Immature natural killer cell (primary cell): ENCODE measurements around the gene C3orf18. TPM values are rescaled to one million over a fixed set of nuclear protein-coding genes. Genes with fewer than 3 reads are reported as not detected.

ENCODE experiments used
- DNase-seq, 3 donors: peaks; one replicate each; pipeline ENCODE4 v3.0.0; 2022; ENCODE audit warnings: mixed read lengths in 1 of 3
- H3K27ac Mint-ChIP-seq, 6 donors: one replicate each; pipeline ENCODE4 v1.8.0; 2020; ENCODE audit warnings: mixed read lengths in 6 of 6, mild to moderate bottlenecking in 5 of 6, inconsistent platforms in 4 of 6, moderate library complexity in 3 of 6
- H3K27me3 Mint-ChIP-seq, 3 donors: one replicate each; pipeline ENCODE4 v1.8.0; 2020 to 2021; ENCODE audit warnings: low read depth in 3 of 3, mild to moderate bottlenecking in 3 of 3, mixed read lengths in 3 of 3, moderate library complexity in 3 of 3, inconsistent platforms in 1 of 3
- H3K36me3 Mint-ChIP-seq, 3 donors: one replicate each; pipeline ENCODE4 v1.8.0; 2020; ENCODE audit warnings: mixed read lengths in 3 of 3, inconsistent platforms in 2 of 3, mild to moderate bottlenecking in 2 of 3
- H3K4me1 Mint-ChIP-seq, 2 donors: one replicate each; pipeline ENCODE4 v1.8.0; 2020; ENCODE audit warnings: inconsistent platforms in 2 of 2, mild to moderate bottlenecking in 2 of 2, mixed read lengths in 2 of 2, moderate library complexity in 1 of 2
- H3K4me3 Mint-ChIP-seq, 5 donors: one replicate each; pipeline ENCODE4 v1.8.0; 2020; ENCODE audit warnings: mild to moderate bottlenecking in 5 of 5, mixed read lengths in 5 of 5, inconsistent platforms in 3 of 5, moderate library complexity in 3 of 5
- H3K9me3 Mint-ChIP-seq, 6 donors: one replicate each; pipeline ENCODE4 v1.8.0; 2020; ENCODE audit warnings: mild to moderate bottlenecking in 6 of 6, mixed read lengths in 6 of 6, inconsistent platforms in 4 of 6, moderate library complexity in 3 of 6
- polyA plus RNA-seq, 3 donors: library from polyadenylated mRNA; unstranded; fragments of 300-500 nt; fragmentation: Illumina TruSeq; gene quantifications; one replicate each; pipeline ENCODE4 v1.2.3, GENCODE V29; 2021

Gene C3orf18
- polyA plus RNA-seq, 3 donors from 2014 or later: 8.8 to 28.8 (median 11.5) TPM

DNA sequence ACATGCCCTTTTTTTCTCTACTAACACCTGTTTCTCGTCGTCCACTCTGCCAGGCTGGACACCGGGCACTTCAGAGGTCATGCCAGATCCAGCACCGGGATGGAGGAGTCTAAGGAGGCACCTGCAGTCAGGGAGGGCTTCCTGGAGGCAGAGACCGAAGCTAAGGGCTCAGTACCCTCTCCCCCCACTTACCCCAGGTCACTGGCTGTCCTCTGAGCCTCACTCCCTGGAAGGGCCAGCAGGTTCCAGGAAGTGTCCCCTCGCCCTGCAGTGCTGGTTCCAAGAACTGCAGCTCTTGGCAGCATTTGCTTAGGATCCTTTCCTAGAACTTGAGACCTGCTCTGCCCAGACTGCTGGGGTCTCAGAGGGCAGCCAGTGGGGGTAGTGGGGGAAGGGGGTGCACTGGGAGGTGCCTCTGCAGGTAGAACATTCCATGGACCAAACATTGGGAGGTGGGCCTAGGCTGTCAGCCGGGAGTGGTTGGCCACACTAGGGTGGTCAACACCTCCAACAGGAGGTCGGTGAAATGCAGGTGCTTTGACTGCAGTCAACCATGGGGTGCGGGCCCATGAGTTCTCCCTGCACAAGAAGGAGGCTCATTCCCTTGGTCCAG is 32.7 kb upstream of the C3orf18 start:
- Mint-ChIP-seq H3K27ac (peak overlapping the region; percentile 83 to 96 (median 93)), H3K4me3 (peak overlapping the region in 2 of 5 donors; percentile 67 to 86), H3K27me3 (peaks cover 4 to 7% (median 5%) of the 10 kb centered on the region in 3 donors), H3K9me3 (no peaks in the 10 kb centered on the region), H3K4me1 (peaks cover 64 to 72% of the 10 kb centered on the region in 2 donors), H3K36me3 (peaks cover 5 to 15% (median 9%) of the 10 kb centered on the region in 3 donors)
- no peak for DNase-seq

GRCh38 chr3:50599716-50600118 is 32.2 kb upstream of the C3orf18 start:
- Mint-ChIP-seq H3K4me1 (peaks cover 58 to 69% of the 10 kb centered on the region in 2 donors), H3K27me3 (peaks cover 4 to 7% (median 5%) of the 10 kb centered on the region in 3 donors), H3K36me3 (peaks cover 4 to 13% (median 8%) of the 10 kb centered on the region in 3 donors), H3K9me3 (no peaks in the 10 kb centered on the region), H3K4me3 (peak overlapping the region in 1 of 5 donors; percentile 29), H3K27ac (peak overlapping the region; percentile 59 to 96 (median 92))
- no peak for DNase-seq

- Mint-ChIP-seq H3K4me1 (peaks cover 53 to 64% of the 10 kb centered on the region in 2 donors), H3K27me3 (peaks cover 4 to 7% (median 5%) of the 10 kb centered on the region in 3 donors), H3K9me3 (no peaks in the 10 kb centered on the region), H3K4me3 (no peak overlapping the region), H3K36me3 (peaks cover 3 to 10% (median 6%) of the 10 kb centered on the region in 3 donors), H3K27ac (peak overlapping the region in 5 of 6 donors; percentile 31 to 95 (median 83))
- no peak for DNase-seq
These were observed 31.7 kb upstream of the C3orf18 start for GRCh38 chr3:50599115-50599715.

DNA sequence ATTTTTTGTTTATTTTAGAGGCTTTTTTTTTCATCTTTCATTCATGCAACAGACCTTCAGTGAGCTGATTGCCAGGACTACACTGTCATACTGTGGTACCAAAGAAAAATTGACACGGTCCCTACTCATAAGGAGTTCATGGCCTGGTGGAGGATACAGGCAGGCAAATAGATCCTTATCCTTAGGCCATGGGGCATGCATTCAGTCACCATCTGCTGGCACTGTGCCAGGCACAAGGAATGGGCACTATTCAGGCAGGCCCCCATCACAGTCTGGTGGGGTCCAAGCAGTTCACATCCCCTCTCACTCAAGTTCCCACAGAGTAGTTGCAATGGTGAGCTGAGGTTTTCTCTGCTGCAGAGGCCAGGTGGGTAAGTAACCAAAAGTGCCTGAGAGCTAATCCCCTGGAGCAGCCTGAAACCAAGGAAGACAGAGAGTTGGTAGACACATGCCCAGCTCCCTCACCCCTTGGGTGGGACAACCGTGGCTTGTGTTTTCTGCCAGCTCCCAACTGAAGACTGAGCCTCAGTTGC is 26.8 kb upstream of the C3orf18 start:
- no peak for DNase-seq
- Mint-ChIP-seq H3K4me3 (no peak overlapping the region), H3K27ac (peak overlapping the region in 5 of 6 donors; percentile 20 to 64 (median 40)), H3K36me3 (peaks cover 0 to 5% (median 3%) of the 10 kb centered on the region in 3 donors), H3K4me1 (peaks cover 28 to 51% of the 10 kb centered on the region in 2 donors), H3K27me3 (no peaks in the 10 kb centered on the region), H3K9me3 (no peaks in the 10 kb centered on the region)

- H3K9me3 Mint-ChIP-seq: no peaks in the 10 kb centered on the region
- peak overlapping the region in 1 of 5 donors; percentile 55 for H3K4me3 Mint-ChIP-seq
- no peak for DNase-seq
- H3K27ac Mint-ChIP-seq: peak overlapping the region in 4 of 6 donors; percentile 34 to 75 (median 68)
- H3K4me1 Mint-ChIP-seq: peaks cover 39 to 57% of the 10 kb centered on the region in 2 donors
- H3K27me3 Mint-ChIP-seq: peaks cover 0 to 5% (median 5%) of the 10 kb centered on the region in 3 donors
- peaks cover 0 to 3% (median 0%) of the 10 kb centered on the region in 3 donors for H3K36me3 Mint-ChIP-seq
These were observed 25.0 kb upstream of the C3orf18 start for GRCh38 chr3:50592568-50592967.

DNA sequence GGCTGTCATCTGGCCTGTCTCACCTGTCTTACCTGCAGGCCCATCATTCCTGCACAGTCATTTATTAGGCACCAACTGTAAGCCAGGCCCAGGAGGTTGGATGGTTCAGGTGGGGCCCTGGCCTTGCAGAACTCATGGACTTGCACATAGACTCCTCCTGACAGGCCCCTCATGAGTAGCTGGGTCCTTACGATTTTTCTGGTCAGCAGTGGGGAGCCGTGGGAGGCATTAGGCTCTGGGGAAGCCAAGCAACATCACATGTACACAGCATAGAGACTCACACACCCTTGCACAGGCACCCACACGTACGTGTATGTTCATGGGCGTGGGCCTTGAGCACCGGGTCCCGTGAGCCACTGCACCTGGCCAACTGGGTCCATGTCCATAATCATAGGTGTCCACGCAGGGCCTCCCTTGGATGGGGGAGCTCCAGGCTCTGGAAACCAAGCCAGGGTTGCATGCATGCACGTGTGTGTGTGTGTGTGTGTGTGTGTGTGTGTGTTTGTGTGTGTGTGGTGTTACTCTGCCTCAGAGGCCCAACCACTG is 23.7 kb upstream of the C3orf18 start:
- peak overlapping the region; percentile 81 to 92 (median 87) for H3K27ac Mint-ChIP-seq
- H3K36me3 Mint-ChIP-seq: peaks cover 0 to 3% (median 0%) of the 10 kb centered on the region in 3 donors
- H3K4me3 Mint-ChIP-seq: peak overlapping the region; percentile 59 to 73 (median 66)
- no peak for DNase-seq
- peaks cover 0 to 5% (median 5%) of the 10 kb centered on the region in 3 donors for H3K27me3 Mint-ChIP-seq
- peaks cover 44 to 62% of the 10 kb centered on the region in 2 donors for H3K4me1 Mint-ChIP-seq
- no peaks in the 10 kb centered on the region for H3K9me3 Mint-ChIP-seq

- peaks cover 6 to 11% (median 7%) of the 10 kb centered on the region in 3 donors for H3K36me3 Mint-ChIP-seq
- H3K27ac Mint-ChIP-seq: peak overlapping the region; percentile 90 to 98 (median 96)
- peaks cover 0 to 5% (median 5%) of the 10 kb centered on the region in 3 donors for H3K27me3 Mint-ChIP-seq
- DNase-seq: no peak
- H3K9me3 Mint-ChIP-seq: no peaks in the 10 kb centered on the region
- H3K4me3 Mint-ChIP-seq: peak overlapping the region; percentile 61 to 85 (median 77)
- peaks cover 44 to 63% of the 10 kb centered on the region in 2 donors for H3K4me1 Mint-ChIP-seq
These were observed 21.3 kb upstream of the C3orf18 start for GRCh38 chr3:50588759-50589433.

GRCh38 chr3:50587806-50588758 is 20.5 kb upstream of the C3orf18 start:
- Mint-ChIP-seq H3K27me3 (peaks cover 0 to 5% (median 5%) of the 10 kb centered on the region in 3 donors), H3K36me3 (peaks cover 7 to 13% (median 11%) of the 10 kb centered on the region in 3 donors), H3K4me3 (peak overlapping the region; percentile 61 to 85 (median 77)), H3K27ac (peak overlapping the region; percentile 90 to 98 (median 96)), H3K4me1 (peaks cover 44 to 61% of the 10 kb centered on the region in 2 donors), H3K9me3 (no peaks in the 10 kb centered on the region)
- peak; percentile 79 to 83 (median 83) for DNase-seq

- H3K36me3 Mint-ChIP-seq: peaks cover 7 to 13% (median 11%) of the 10 kb centered on the region in 3 donors
These were observed 19.8 kb upstream of the C3orf18 start for GRCh38 chr3:50587373-50587772.

DNA sequence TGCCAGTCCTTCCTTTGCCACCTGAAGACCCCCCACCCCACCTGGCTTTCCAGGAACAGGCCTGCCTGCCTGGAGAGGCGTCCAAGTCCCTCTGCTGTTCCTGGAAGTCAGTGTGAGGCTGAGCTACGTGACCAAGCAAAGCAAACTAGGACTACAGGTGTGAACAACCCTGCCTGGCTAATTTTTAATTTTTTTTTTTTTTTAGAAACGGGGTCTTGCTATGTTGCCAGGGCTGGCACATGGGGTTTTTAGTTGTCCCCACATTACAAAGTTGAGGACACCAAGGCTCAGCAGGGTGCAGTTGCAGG is 19.2 kb upstream of the C3orf18 start:
- no peak for DNase-seq
- Mint-ChIP-seq H3K27ac (no peak overlapping the region), H3K4me1 (peaks cover 37 to 49% of the 10 kb centered on the region in 2 donors), H3K27me3 (peaks cover 0 to 5% (median 5%) of the 10 kb centered on the region in 3 donors), H3K9me3 (no peaks in the 10 kb centered on the region), H3K4me3 (no peak overlapping the region), H3K36me3 (peaks cover 7 to 14% (median 13%) of the 10 kb centered on the region in 3 donors)

More at GRCh38 chr3:50587373-50587772, 19.8 kb upstream of the C3orf18 start:
- Mint-ChIP-seq H3K9me3 (no peaks in the 10 kb centered on the region), H3K27ac (peak overlapping the region; percentile 35 to 98 (median 96)), H3K4me3 (peak overlapping the region in 2 of 5 donors; percentile 58 to 71), H3K4me1 (peaks cover 40 to 54% of the 10 kb centered on the region in 2 donors), H3K27me3 (peaks cover 0 to 5% (median 5%) of the 10 kb centered on the region in 3 donors)
- no peak for DNase-seq

GRCh38 chr3:50585919-50586762 is 18.6 kb upstream of the C3orf18 start:
- no peak overlapping the region for H3K4me3 Mint-ChIP-seq
- H3K27me3 Mint-ChIP-seq: peaks cover 0 to 5% (median 5%) of the 10 kb centered on the region in 3 donors
- H3K9me3 Mint-ChIP-seq: no peaks in the 10 kb centered on the region
- H3K4me1 Mint-ChIP-seq: peaks cover 31 to 46% of the 10 kb centered on the region in 2 donors
- peaks cover 7 to 20% (median 13%) of the 10 kb centered on the region in 3 donors for H3K36me3 Mint-ChIP-seq
- no peak for DNase-seq
- no peak overlapping the region for H3K27ac Mint-ChIP-seq

- peak overlapping the region in 3 of 6 donors; percentile 2 to 61 (median 15) for H3K27ac Mint-ChIP-seq
- H3K9me3 Mint-ChIP-seq: no peaks in the 10 kb centered on the region
- H3K4me3 Mint-ChIP-seq: no peak overlapping the region
- peaks cover 0 to 5% (median 5%) of the 10 kb centered on the region in 3 donors for H3K27me3 Mint-ChIP-seq
- DNase-seq: no peak
- peaks cover 7 to 20% (median 13%) of the 10 kb centered on the region in 3 donors for H3K36me3 Mint-ChIP-seq
- H3K4me1 Mint-ChIP-seq: peaks cover 22 to 36% of the 10 kb centered on the region in 2 donors
These were observed 16.8 kb upstream of the C3orf18 start for GRCh38 chr3:50584391-50584790.
